HuH-7.5 (cell line): ENCODE measurements around the gene PLEKHA3.
"Not testable (repeated sequence)": the region's sequence is repeated elsewhere in the genome, so short reads cannot be mapped to it uniquely, and the experiment has no call there.

ENCODE experiments used
- DNase-seq: peaks from one replicate; pipeline ENCODE4 v3.0.0; 2011; ENCODE audit warnings: low spot score

Gene PLEKHA3

GRCh38 chr2:178523596-178524134 lies 43.4 kb downstream of the PLEKHA3 start:
- DNase-seq, result no peak

- DNase-seq, result not testable (repeated sequence)
These were observed 44.8 kb downstream of the PLEKHA3 start for GRCh38 chr2:178525010-178525409.

GRCh38 chr2:178525460-178525859 lies 45.2 kb downstream of the PLEKHA3 start:
- not testable (repeated sequence) for DNase-seq

- no peak for DNase-seq
These were observed 46.0 kb downstream of the PLEKHA3 start for GRCh38 chr2:178526256-178526655.

GRCh38 chr2:178527592-178527991 lies 47.3 kb downstream of the PLEKHA3 start:
- DNase-seq, result no peak

- DNase-seq, result no peak
These were observed 48.4 kb downstream of the PLEKHA3 start for GRCh38 chr2:178528647-178529046.

GRCh38 chr2:178529194-178529593 lies 48.9 kb downstream of the PLEKHA3 start:
- no peak for DNase-seq

- no peak for DNase-seq
These were observed 49.9 kb downstream of the PLEKHA3 start for GRCh38 chr2:178530131-178530530.

GRCh38 chr2:178530625-178531142 lies 50.4 kb downstream of the PLEKHA3 start:
- no peak for DNase-seq

GRCh38 chr2:178531168-178531567 lies 50.9 kb downstream of the PLEKHA3 start:
- DNase-seq, result no peak

GRCh38 chr2:178536037-178536436 lies 55.8 kb downstream of the PLEKHA3 start:
- DNase-seq, result no peak

- no peak for DNase-seq
These were observed 61.9 kb downstream of the PLEKHA3 start for GRCh38 chr2:178542161-178542560.

- DNase-seq, result no peak
These were observed 62.3 kb downstream of the PLEKHA3 start for GRCh38 chr2:178542569-178542968.

GRCh38 chr2:178550352-178550751 lies 70.1 kb downstream of the PLEKHA3 start:
- DNase-seq, result no peak

- DNase-seq, result no peak
These were observed 72.8 kb downstream of the PLEKHA3 start for GRCh38 chr2:178553047-178553446.
